HG03565 (cell line): ENCODE data around the gene IL36G.

Experiments used
- ATAC-seq: cut with Tn5 transposase; IDR thresholded peaks from one replicate; pipeline ENCODE4 v1.9.1; 2021; ENCODE audit warnings: mild to moderate bottlenecking, moderate library complexity; ENCODE audit not compliant: unreplicated experiment

IL36G gene

GRCh38 chr2:112972423-112973086 lies 5.3 kb upstream of the IL36G start:
- ATAC-seq, result no peak

- ATAC-seq, result no peak
These were observed 4.7 kb upstream of the IL36G start for GRCh38 chr2:112973156-112973555.

- ATAC-seq, result no peak
These were observed 1.9 kb downstream of the IL36G start for GRCh38 chr2:112979731-112980130.

- ATAC-seq, result no peak
These were observed 2.7 kb downstream of the IL36G start for GRCh38 chr2:112980537-112980936.

- no peak for ATAC-seq
These were observed 7.3 kb downstream of the IL36G start for GRCh38 chr2:112985090-112985489.

GRCh38 chr2:112989611-112990010 lies 11.8 kb downstream of the IL36G start:
- no peak for ATAC-seq

GRCh38 chr2:112993831-112994230 lies 16.0 kb downstream of the IL36G start:
- ATAC-seq, result no peak

- no peak for ATAC-seq
These were observed 16.8 kb downstream of the IL36G start for GRCh38 chr2:112994648-112995047.

GRCh38 chr2:112995346-112995920 lies 17.6 kb downstream of the IL36G start:
- ATAC-seq, result no peak

GRCh38 chr2:112996635-112997034 lies 18.8 kb downstream of the IL36G start:
- ATAC-seq, result no peak

- ATAC-seq, result no peak
These were observed 19.3 kb downstream of the IL36G start for GRCh38 chr2:112997151-112997550.

GRCh38 chr2:113000436-113000835 lies 22.6 kb downstream of the IL36G start:
- no peak for ATAC-seq

GRCh38 chr2:113002677-113003076 lies 24.9 kb downstream of the IL36G start:
- no peak for ATAC-seq

GRCh38 chr2:113005030-113005509 lies 27.3 kb downstream of the IL36G start, which contains the start of gene IL36A:
IL36A (plus strand) TSS chr2:113005459; CDS start chr2:113005872, 413 bp downstream.
- ATAC-seq, result no peak

- no peak for ATAC-seq
These were observed 29.4 kb downstream of the IL36G start for GRCh38 chr2:113007250-113007649.

GRCh38 chr2:113009622-113010021 lies 31.8 kb downstream of the IL36G start:
- no peak for ATAC-seq

GRCh38 chr2:113010088-113010487 lies 32.3 kb downstream of the IL36G start:
- no peak for ATAC-seq

- ATAC-seq, result no peak
These were observed 33.3 kb downstream of the IL36G start for GRCh38 chr2:113011108-113011507.

GRCh38 chr2:113012436-113013335 lies 34.9 kb downstream of the IL36G start:
- ATAC-seq, result no peak

GRCh38 chr2:113013336-113013661 lies 35.5 kb downstream of the IL36G start:
- ATAC-seq, result no peak

GRCh38 chr2:113014067-113014466 lies 36.3 kb downstream of the IL36G start:
- no peak for ATAC-seq

GRCh38 chr2:113015042-113015441 lies 37.2 kb downstream of the IL36G start:
- no peak for ATAC-seq
